GM19467 (cell line): ENCODE data around the gene LRRC8B.
"Not testable (repeated sequence)": the region's sequence is repeated elsewhere in the genome, so short reads cannot be mapped to it uniquely, and the experiment has no call there.

Experiments
- ATAC-seq: cut with Tn5 transposase; IDR thresholded peaks from one replicate; pipeline ENCODE4 v1.9.1; 2021; ENCODE audit warnings: mild to moderate bottlenecking, moderate library complexity; ENCODE audit not compliant: unreplicated experiment

The LRRC8B gene

GRCh38 chr1:89629600-89629999, 105.0 kb downstream of the LRRC8B start:
- ATAC-seq, result not testable (repeated sequence)

DNA sequence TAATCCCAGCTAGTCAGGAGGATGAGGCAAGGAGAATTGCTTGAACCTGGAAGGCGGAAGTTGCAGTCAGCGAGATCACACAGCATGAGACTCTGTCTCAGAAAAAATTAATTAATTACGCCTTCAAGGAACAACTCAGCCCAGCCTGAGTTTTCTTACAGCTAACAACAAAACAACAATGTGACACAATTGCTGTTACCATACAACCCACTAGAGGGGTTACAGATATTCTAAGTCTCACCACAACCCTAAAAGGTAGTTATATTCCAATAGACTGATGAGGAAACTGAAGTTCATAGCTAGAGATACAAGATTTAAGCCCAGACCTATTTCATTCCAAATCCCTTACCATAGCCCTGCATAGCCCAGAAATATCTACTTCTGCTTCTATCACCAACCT, 105.4 kb downstream of the LRRC8B start:
- no peak for ATAC-seq

- ATAC-seq, result no peak
Measured at GRCh38 chr1:89631816-89632656, 107.4 kb downstream of the LRRC8B start.

DNA sequence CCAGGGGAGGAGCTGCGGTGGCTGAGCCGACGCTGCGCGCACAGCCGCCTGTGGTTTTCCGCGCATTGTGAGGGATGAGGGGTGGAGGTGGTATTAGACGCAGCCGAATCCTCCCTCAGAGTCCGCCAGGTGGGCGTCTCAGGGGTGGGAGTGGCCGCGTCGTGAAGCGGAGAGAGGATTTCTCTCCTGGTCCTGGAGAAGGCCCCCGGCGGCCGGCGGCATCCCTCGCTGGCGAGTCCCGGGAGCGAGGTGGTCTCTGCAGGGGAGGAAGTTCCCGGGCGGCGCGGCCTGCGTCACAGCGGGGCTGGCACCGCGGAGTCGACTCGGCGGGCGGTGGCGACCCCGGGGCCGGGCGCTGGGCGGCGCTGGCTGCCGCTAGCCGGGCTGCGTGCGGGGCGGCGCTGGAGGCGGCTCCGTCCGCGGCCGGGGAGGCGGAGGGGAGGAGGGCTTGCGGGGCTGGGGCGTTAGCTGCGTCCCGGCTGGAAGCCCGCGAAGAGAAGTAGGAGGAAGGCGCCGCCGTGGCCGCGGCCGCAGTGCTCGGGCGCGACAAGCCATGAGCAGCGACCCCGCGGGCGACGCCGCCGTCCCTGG, 108.1 kb downstream of the LRRC8B start, which contains the start of gene LRRC8C:
Gene LRRC8C (plus strand): TSS at position 464 of the 591 bp plus-strand sequence. CDS start 53,354 bp downstream, outside the sequence.
- ATAC-seq, result peak; percentile 81

DNA sequence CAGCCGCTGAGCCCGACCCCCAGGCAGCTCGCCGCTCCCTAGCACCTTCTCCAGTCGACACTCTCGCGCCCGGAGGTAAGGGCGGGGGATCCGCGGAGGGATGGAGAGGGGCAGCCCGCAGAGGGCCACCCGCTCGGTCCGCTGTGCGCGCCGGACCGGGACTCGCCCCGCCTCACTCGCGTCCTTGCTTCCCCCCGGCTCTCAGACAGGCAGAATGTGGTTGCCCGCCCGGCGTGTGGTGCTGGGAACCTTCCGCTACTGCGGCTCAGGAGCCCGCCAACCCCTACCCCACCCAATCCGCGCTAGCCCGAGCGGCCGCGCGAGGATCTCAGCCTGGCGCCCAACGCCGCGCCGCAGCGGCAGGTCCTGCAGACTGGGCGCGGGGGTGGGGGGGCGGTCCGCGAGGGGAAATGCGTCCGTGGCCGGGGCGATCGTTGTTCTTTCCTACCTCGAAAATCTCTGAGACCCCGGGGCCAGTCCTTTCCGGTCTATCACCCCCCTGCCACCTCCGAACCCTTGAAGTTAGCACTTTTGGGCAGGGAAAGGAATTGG, 108.7 kb downstream of the LRRC8B start:
- peak; percentile 49 for ATAC-seq

DNA sequence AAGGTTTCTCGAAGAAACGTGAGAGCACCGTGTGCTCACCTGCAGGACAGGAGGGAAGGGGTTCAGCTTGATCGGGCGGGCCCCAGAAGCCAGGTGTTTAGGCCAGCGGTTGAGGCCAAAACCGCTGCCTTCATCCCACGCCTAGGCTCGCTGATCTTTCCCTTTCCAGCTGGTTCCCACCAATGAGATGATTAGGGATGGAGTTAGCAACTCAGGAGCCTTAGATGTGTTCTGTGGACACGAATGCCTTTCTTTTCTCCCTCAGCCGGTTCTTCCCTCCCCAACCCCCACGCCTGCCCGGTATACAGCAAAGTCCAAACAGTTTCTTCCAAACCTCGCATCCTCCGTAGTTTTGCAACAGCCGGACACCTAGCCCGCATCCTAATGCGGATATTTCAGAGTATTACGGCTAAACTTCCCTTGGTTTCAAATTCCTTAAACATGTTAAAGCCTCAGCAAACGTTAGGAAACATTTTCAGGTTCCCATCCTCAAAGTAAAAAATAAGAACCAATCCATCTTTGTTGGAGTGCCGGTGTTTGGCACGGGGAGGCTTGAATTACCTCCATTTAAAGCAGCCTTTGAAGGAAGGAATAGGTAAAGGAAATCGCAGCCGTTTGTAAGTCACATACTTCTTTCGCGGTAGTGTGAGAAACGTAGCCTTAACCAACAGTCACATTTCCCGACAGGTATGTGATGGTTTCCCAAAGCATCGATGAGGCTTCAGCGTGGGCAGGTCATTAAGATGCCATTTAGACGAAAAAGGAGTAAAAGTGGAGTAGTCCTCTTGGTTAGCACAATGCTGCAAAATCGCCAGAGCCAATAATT, 109.4 kb downstream of the LRRC8B start:
- no peak for ATAC-seq

GRCh38 chr1:89635825-89636815, 111.5 kb downstream of the LRRC8B start:
- ATAC-seq, result no peak

GRCh38 chr1:89637496-89637895, 112.9 kb downstream of the LRRC8B start:
- no peak for ATAC-seq

DNA sequence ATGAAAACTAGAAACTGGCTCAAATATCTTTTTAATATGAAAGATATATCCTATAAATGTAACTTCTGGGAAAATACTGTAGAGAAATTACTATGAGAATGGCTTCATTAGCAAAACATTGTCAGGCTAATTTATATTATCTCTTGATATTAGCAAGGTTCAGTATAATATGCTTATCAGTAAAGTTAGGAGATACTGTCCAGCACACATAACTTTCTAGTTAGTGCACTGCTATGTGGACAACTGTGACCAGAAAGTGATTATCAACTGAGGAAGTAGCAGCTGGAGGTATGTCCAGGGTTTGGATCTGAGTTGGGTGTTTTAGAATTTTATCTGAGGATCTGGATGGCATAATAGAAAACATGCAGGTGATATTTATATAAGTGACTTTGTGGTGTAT, 115.8 kb downstream of the LRRC8B start:
- no peak for ATAC-seq

GRCh38 chr1:89641781-89642180, 117.2 kb downstream of the LRRC8B start:
- ATAC-seq, result no peak

DNA sequence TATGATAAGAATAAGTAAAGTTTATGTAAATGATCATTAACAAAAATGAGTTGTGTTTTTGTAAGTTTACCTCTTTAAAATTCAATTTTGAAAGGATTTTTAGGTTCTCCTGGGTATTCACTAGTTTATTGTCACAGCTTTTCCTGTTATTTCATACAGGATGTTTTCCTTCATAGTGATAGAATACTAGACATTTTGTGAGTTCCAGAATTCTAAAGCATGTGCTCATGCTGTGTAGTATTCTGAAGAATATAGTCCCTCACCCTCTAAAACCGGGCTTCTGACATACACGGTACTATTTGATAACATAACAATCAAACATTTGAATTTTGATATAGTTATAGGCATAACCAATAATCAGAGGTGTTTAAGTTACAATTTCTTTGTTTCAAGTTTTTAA, 118.9 kb downstream of the LRRC8B start:
- ATAC-seq, result no peak

GRCh38 chr1:89644119-89644814, 119.6 kb downstream of the LRRC8B start:
- no peak for ATAC-seq

- ATAC-seq, result no peak
Measured at GRCh38 chr1:89646259-89646658, 121.6 kb downstream of the LRRC8B start.
